Adipose tissue (tissue), 3 donors: Measurements from ENCODE around the gene CHID1. TPM values are rescaled to one million over a fixed set of nuclear protein-coding genes. Genes with fewer than 3 reads are reported as not detected.
A peak's percentile ranks its signal among the peaks of the same experiment; 100 is the strongest.

Experiments
- H3K27ac ChIP-seq: one replicate; pipeline ENCODE4 v1.5.1; 2013; ENCODE audit warnings: low read depth, low read length
- WGBS, 3 donors: extraction: QIAGEN DNeasy Blood & Tissue Kit; methylation state at CpG; one replicate each; pipeline ENCODE4 v1.1.7; 2013; 5-methylcytosine and 5-hydroxymethylcytosine counted together
- polyA plus RNA-seq, 3 donors: library from polyadenylated mRNA; stranded (reverse); fragments of 200-250 nt; gene quantifications; one replicate each; pipeline ENCODE4 v1.2.3, GENCODE V29; 2013
- donor health status: healthy with polysubstance abuse.
- donor health status: Bipolar disorder and iron deficiency.
- donor health status: healthy.

CHID1 gene
- 10 to 100 TPM; 45.3 to 62.6 (median 51.9) TPM for polyA plus RNA-seq

DNA sequence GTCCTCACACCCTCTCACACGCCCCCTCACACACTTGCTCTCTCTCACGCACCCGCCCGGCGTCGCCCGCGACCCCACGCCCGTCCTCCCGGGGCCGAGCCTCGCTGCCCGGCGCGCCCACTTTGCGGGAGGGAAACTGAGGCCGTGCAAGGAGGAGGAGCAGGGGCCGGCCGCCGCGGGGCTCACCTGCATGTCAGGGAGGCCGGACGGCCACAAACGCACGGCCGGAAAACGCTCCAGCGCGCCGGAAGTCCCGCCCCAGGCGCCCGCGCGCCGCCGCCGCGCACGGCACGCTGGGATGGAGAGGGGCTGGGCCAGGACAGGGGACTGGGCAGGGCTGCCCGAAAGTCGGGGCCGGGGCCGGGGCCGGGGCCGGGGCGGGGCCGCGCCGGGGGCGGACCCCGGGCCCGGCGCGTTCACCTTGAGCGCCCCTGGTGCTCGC lies at the start of gene CHID1:
Gene CHID1 (minus strand): TSS at position 222 of the 442 bp plus-strand sequence. CDS start 5,994 bp downstream, outside the sequence.
- WGBS, 3 donors, result 0 to 1% (median 1%) methylated on average over 26 to 59 of the region's 59 CpGs
- peak within 1 kb of the TSS; percentile 90 for H3K27ac ChIP-seq

GRCh38 chr11:959608-960007 lies 49.0 kb upstream of the CHID1 start:
- WGBS, 3 donors, result 73 to 84% (median 73%) methylated on average over 10 of the region's 10 CpGs
- H3K27ac ChIP-seq, result no peak overlapping the region

GRCh38 chr11:959027-959426 lies 48.4 kb upstream of the CHID1 start:
- H3K27ac ChIP-seq, result no peak overlapping the region
- WGBS, 3 donors, result 73 to 87% (median 84%) methylated on average over 14 of the region's 14 CpGs

DNA sequence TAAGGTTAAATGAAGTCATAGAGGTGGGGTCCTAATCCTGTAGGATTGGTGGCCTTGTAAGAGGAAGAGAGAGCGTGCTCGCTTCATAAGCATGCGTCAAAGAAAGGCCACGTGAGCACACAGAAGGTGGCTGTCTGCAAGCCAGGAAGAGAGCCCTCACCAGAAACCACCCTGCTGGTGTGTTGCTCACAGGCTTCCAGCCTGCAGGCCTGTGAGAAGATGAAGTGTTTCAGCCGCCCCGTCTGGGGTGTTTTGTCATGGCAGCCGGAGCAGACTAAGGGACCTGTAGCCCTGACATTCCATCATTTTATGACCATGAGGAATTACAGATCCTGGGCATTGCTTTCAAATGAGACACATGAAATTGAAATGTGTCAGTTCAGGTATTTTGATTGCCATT lies 47.5 kb upstream of the CHID1 start:
- WGBS, 3 donors, result 92 to 97% (median 94%) methylated on average over 7 of the region's 7 CpGs
- no peak overlapping the region for H3K27ac ChIP-seq

- no peak overlapping the region for H3K27ac ChIP-seq
- 79 to 90% (median 81%) methylated on average over 11 of the region's 11 CpGs for WGBS, 3 donors
Measured at GRCh38 chr11:957212-957920, 46.8 kb upstream of the CHID1 start.

DNA sequence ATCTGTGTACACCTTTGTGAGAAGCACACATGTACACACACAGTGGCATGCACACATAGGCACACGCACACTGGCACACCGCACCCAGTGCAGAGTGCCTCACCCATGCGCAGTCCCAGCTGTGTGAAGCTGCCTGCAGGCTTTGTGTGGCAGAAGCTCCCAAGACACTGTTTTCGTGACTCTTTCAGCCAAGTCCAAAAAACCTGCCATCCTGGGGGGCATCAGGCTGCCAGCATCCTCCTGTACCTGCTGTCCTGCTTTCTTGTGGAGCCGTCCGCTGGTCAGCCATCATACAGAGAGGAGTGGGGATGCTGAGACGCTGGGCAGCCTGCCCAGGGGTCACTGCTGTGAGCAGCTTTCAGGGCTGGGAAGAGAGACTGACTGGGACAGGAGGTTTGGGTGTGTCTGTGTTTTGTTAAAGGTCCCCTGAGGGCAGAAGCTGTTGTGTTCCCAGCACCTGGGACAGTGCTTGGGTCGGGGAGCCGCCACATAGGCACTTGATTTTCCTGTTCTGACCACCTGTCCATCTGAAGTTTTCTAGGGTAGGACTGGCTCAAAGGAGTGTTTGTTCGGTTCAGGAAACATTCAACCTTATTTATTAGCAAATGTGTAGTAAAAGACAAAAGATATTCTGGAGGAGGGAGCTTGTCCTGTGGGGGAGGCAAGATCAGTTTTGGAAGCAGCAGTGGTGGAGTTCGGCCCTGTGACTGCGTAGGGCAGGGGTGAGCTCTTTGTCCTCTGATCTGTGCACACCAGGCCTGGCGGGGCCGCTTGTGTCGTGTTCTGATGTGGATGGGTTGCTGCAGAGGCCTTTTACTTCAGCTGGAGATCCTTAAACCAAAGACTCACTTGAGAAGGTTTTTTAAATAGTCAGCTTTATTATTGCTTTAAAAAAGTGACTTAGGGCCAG lies 44.8 kb upstream of the CHID1 start:
- no peak overlapping the region for H3K27ac ChIP-seq

GRCh38 chr11:954392-955153 lies 44.0 kb upstream of the CHID1 start:
- no peak overlapping the region for H3K27ac ChIP-seq
- 76 to 77% (median 76%) methylated on average over 5 of the region's 5 CpGs for WGBS, 3 donors

More for the DNA sequence above, 44.8 kb upstream of the CHID1 start:
- WGBS, 3 donors, result 64 to 82% (median 66%) methylated on average over 15 of the region's 15 CpGs

DNA sequence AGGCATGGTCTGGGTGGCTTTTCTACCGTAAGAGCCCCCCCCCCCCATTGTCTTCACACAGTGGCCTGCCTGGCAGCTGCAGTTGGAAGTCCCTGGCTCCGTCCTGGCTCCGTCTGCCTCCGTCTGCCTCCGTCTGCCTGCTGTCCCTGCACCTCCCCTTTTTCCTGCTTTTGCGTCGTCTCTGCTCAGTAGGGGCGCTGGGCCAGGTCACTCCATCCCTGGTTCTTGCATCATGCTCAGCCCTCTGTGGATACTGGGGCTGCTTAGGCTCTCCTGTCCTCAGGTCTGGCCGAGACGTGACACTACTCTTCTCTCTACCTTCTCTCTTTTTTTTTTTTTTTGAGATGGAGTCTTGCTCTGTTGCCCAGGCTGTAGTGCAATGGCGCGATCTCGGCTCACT lies 42.9 kb upstream of the CHID1 start:
- WGBS, 3 donors, result 64 to 74% (median 65%) methylated on average over 12 to 13 of the region's 13 CpGs
- no peak overlapping the region for H3K27ac ChIP-seq

DNA sequence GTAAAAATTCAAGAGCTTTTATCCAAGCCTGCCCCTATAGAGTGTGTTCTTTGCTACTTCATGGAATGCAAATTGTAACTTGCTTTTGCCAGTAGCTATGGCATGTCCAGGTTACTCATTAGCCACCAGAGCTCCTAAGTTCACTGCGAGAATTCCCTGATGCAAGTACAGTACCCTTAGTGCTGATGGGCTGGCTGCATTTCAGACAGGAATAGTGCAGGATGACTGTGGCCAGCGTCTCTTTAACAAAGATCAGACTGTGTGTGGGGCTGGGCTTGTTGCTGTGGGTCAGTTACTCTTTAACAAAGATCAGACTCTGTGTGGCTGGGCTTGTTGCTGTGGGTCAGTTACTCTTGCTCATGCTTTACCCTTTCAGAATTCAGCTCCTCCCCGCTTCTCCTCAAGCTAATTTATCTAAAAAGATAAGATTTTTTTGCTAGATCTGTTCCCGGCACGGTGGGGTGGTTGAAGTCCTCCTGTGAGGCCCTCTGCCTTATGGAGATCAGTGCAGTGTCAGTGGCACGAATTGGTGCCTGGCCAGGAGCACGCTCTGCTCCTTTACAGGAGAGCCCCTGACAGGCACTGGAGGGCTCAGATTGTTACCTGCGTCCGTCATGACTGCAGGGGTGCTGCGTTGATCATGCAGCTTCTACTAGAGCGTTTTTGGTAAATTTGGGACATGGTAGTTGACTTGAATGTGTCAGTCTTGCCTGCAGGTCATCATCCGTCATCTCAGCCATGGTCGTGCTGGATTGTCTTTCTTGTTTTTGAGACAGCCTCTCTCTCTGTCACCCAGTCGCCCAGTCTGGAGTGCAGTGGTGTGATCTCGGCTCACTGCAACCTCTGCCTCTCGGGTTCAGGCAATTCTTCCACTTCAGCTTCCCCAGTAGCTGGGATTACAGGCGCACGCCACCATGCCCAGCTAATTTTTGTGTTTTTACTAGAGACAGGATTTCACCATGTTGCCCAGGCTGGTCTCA lies 42.1 kb upstream of the CHID1 start:
- 42 to 84% (median 84%) methylated on average over 18 of the region's 18 CpGs for WGBS, 3 donors
- no peak overlapping the region for H3K27ac ChIP-seq

- no peak overlapping the region for H3K27ac ChIP-seq
- 88 to 95% (median 93%) methylated on average over 9 of the region's 9 CpGs for WGBS, 3 donors
Measured at GRCh38 chr11:951507-951906, 40.9 kb upstream of the CHID1 start.

- WGBS, 3 donors, result 86 to 92% (median 89%) methylated on average over 4 of the region's 4 CpGs
- no peak overlapping the region for H3K27ac ChIP-seq
Measured at GRCh38 chr11:947744-948143, 37.1 kb upstream of the CHID1 start.

DNA sequence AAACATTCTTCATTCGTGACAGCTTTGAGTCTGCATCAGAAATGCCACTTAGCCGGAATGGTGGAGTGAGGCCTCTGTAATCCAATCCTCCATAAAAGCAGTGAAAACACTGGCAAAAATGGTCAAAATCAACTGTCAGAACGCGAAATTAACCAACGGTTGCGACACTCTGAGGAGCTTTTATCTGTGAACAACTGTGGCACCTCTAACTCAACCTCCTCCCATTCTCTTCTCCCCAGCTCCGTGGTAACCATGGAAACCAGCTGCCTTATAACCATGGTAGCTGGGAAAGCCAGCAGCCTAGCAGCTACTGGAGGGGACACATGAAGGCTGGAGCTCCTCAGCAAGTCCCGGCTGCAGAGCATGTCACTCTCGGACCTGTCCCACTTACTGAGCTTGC lies 35.4 kb upstream of the CHID1 start:
- H3K27ac ChIP-seq, result no peak overlapping the region
- 67 to 75% (median 70%) methylated on average over 9 of the region's 9 CpGs for WGBS, 3 donors

DNA sequence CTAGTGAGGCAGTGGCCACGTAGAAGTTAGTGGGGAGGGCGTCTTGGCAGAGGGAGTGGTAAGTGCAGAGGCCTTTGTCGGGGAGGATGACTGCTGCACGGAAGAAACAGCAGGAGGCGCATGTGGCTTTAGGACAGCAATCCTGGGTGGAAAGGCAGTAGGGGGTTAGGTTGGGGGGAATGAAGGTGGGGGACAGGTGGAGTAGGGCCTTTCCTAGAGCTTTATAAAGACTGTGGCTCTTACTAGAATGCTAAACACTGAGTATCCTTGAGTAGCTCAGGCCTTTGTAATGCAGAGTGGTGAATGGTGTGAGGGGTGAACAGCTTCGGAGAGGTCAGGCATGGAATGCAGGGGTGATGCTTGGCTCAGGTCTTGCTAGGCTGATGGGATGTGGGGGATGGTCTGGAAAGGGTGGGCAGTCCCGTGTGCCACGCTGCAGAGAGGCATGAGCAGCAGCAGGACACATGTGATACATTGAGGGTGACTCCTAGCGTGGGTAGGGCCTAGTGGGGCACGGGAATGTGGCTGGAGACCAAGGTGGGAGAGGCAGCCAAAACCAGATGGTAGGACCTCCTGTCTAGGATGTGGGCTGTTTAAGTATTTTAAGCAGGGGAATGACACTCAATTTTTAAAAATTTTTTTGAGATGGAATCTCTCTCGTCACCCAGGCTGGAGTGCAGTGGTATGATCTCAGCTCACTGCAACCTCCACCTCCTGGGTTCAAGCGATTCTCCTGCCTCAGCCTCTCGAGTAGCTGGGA lies 34.3 kb upstream of the CHID1 start:
- H3K27ac ChIP-seq, result no peak overlapping the region
- WGBS, 3 donors, result 66 to 78% (median 76%) methylated on average over 13 of the region's 13 CpGs

DNA sequence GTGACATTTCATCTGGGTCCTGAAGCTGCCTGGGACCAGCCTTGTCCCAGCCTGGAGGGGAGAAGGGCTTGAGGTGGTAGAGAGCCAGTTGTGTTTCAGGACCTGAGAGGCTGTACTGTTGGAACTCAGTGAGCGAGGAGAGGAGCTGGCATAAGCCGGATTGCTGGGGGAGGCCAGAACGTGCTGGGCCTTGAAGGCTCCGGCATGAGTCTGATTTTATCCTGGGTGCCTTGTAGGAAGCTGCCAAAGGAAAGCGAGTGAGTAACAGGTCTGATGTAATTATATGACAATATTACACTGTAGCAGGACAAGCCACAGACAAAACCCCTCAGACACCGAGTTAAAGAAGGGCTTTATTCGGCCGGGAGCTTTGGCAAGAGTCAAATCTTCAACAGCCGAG lies 32.2 kb upstream of the CHID1 start:
- WGBS, 3 donors, result 49 to 58% (median 53%) methylated on average over 9 of the region's 9 CpGs
- H3K27ac ChIP-seq, result no peak overlapping the region

DNA sequence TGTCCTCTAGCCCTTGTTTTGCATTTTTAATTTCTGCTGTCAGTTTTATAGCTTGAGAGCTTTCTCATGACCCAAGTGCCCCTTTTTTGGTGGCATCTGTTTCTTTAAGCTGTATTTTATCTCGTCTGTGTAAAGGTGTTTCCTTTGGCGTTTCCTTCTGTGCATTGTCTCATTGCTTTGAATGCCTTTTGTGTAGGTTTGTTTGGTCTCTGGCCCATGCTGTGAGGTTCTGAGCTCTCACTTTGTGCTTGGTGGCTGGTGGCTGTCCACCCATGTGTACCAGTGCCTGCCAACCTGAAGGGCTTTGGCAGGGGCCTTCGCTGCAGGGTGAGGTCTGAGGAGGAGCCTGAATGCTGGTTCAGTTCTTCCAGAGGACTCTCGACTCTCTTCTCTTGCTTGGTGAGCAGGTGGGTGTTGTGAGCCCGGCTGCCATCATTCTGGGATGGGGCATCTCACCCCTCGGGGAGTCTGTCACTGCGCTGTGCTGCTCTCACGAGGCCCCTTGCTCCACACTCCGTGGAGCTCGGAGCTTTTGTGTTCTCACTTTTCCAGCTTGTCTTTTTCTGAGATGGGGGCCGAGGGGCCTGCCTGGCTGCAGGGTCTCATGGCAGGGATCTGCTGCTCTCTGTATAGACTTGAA lies 30.0 kb upstream of the CHID1 start:
- WGBS, 3 donors, result 63 to 75% (median 66%) methylated on average over 11 of the region's 11 CpGs
- no peak overlapping the region for H3K27ac ChIP-seq

DNA sequence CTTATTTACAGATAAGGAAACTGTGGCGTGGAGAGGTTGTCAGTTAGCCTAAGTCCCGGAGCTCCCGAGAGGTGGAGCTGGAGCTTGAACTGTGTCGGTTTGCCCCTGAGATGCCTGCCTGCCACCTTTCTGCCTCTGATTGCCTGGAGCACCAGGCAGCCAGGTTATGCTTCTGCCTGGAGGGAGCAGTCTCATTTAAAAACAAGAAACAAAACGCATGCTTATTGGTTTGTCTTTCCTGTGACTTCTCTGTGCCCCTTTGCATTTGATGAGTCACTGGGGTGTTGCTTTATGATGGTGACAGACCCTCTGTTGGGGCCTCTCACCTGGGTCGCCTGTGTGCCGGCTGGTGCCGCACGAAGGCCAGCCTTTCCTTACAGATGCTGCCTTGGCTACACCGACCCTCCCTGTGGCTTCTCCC lies 27.2 kb upstream of the CHID1 start:
- 68 to 71% (median 70%) methylated on average over 10 of the region's 10 CpGs for WGBS, 3 donors
- no peak overlapping the region for H3K27ac ChIP-seq
